Lower leg skin (tissue), 4 donors: ENCODE data around the gene WWOX. TPM values are rescaled to one million over a fixed set of nuclear protein-coding genes. Genes with fewer than 3 reads are reported as not detected.

Source experiments
- DNase-seq, 2 donors: peaks; one replicate each; pipeline ENCODE4 v3.0.0-alpha.2; 2019; ENCODE audit warnings: low spot score in 2 of 2
- H3K4me3 ChIP-seq: fragments of 200-600 bp; sonication (generic); 2 replicates; pipeline ENCODE4 v1.5.1; 2017; ENCODE audit warnings: mild to moderate bottlenecking, low read depth; ENCODE audit not compliant: poor library complexity, severe bottlenecking
- POLR2A ChIP-seq, 2 donors: fragments of 450-650 bp; IDR thresholded peaks; one replicate each; pipeline ENCODE4 v1.6.1; 2016 to 2017; ENCODE audit warnings: antibody characterized with exemption in 2 of 2, mild to moderate bottlenecking in 1 of 2, moderate library complexity in 1 of 2
- WGBS, 2 donors: methylation state at CpG; one replicate each; pipeline ENCODE4 v1.1.5; 2018; 5-methylcytosine and 5-hydroxymethylcytosine counted together
- intact Hi-C: fragments of 100-400 bp; cut with DNase I; formaldehyde crosslinking; loops from one replicate; pipeline ENCODE4 v1.15.0; 2023; ENCODE audit warnings: low total_unique reads
- total RNA-seq, 4 donors: library from RNA; depleted of rRNA; stranded (reverse); fragments of >200 nt; gene quantifications; one replicate each; pipeline ENCODE4 v1.1.0, GENCODE V29; 2016
- TF ChIP-seq, protein P1 (sequence below), 3 donors: fragments of 450-650 bp; IDR thresholded peaks; one replicate each; pipeline ENCODE4 v1.5.1; 2016; ENCODE audit warnings: antibody characterized with exemption in 3 of 3, mild to moderate bottlenecking in 3 of 3, moderate library complexity in 2 of 3

The WWOX gene
- total RNA-seq, 4 donors from 2014 or later: 21.0 to 82.7 (median 36.1) TPM

- DNase-seq: no peak
- H3K4me3 ChIP-seq: no peak overlapping the region
- intact Hi-C loops: no loop called here
- WGBS, 2 donors: 90 to 93% methylated on average over 4 of the region's 4 CpGs
- no peak for TF ChIP-seq POLR2A (IDR thresholded peaks at IDR 0.05)
- TF ChIP-seq, protein P1, sequence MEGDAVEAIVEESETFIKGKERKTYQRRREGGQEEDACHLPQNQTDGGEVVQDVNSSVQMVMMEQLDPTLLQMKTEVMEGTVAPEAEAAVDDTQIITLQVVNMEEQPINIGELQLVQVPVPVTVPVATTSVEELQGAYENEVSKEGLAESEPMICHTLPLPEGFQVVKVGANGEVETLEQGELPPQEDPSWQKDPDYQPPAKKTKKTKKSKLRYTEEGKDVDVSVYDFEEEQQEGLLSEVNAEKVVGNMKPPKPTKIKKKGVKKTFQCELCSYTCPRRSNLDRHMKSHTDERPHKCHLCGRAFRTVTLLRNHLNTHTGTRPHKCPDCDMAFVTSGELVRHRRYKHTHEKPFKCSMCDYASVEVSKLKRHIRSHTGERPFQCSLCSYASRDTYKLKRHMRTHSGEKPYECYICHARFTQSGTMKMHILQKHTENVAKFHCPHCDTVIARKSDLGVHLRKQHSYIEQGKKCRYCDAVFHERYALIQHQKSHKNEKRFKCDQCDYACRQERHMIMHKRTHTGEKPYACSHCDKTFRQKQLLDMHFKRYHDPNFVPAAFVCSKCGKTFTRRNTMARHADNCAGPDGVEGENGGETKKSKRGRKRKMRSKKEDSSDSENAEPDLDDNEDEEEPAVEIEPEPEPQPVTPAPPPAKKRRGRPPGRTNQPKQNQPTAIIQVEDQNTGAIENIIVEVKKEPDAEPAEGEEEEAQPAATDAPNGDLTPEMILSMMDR (IDR thresholded peaks at IDR 0.05): no peak
These were observed 30.7 kb downstream of the WWOX start for GRCh38 chr16:78130083-78130608.

- TF ChIP-seq POLR2A (IDR thresholded peaks at IDR 0.05): no peak
- TF ChIP-seq, protein P1 (IDR thresholded peaks at IDR 0.05): no peak
- 87 to 90% methylated on average over 5 of the region's 5 CpGs for WGBS, 2 donors
- H3K4me3 ChIP-seq: no peak overlapping the region
- intact Hi-C loops: no loop called here
- no peak for DNase-seq
These were observed 31.5 kb downstream of the WWOX start for GRCh38 chr16:78130950-78131349.

DNA sequence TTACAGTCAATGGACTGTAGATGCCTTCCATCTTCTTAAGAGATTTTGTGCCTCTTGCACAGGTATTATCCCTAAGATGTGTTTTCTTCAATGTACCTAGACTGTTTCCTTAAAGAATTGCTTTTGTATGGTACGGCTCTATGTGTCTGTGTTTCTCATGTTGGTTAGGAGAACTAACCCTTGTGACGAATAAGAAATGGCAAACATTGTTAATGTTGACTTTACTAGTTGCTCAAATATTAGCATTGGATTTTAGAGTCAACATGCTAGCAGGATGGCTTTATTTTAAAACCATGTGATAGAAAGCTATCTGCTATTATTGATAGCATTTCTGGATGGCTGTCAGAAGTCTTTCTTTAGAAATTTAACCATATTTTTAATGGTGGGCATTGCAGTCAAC lies 34.5 kb downstream of the WWOX start:
- TF ChIP-seq POLR2A (IDR thresholded peaks at IDR 0.05): no peak
- TF ChIP-seq, protein P1 (IDR thresholded peaks at IDR 0.05): no peak
- WGBS, 2 donors: 95 to 96% methylated on average over 2 of the region's 2 CpGs
- DNase-seq: no peak
- intact Hi-C loops: no loop called here
- no peak overlapping the region for H3K4me3 ChIP-seq

DNA sequence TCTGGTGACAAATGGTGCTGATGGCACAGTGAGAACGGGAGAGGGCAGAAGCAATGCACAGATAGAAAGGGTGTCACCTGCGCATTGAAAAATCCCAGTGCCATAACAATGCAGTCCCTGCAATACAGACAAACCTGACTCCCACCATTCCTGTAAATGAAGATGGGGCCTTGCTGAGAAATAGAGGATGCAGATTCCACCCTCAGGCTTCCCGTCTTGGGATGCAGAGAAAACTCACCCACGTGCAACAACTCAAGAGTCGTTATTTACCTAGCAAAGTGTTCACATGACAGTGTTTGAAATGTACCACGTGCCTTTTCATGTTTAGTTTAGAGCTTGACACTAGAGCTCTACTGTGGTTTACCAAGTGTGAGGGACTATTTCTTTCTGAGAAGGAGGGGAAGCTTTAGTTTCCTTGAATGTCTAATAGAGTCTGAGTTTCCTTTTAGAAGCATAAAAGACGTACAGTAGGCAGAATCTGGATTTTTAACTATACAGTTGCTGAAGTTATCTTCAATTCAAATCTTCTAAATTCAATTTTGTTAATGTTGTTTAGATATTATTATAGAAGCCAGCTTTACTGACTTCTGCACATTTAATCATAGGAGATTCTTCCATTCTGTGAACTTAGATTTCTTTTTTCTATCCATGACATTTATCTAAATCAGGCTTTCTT lies 35.6 kb downstream of the WWOX start:
- TF ChIP-seq POLR2A (IDR thresholded peaks at IDR 0.05): no peak
- TF ChIP-seq, protein P1 (IDR thresholded peaks at IDR 0.05): no peak
- intact Hi-C loops: no loop called here
- 84 to 87% methylated on average over 7 of the region's 7 CpGs for WGBS, 2 donors
- DNase-seq: no peak
- no peak overlapping the region for H3K4me3 ChIP-seq

- DNase-seq: no peak
- intact Hi-C loops: no loop called here
- H3K4me3 ChIP-seq: no peak overlapping the region
- no peak for TF ChIP-seq POLR2A (IDR thresholded peaks at IDR 0.05)
- TF ChIP-seq, protein P1 (IDR thresholded peaks at IDR 0.05): no peak
- 96 to 97% methylated on average over 11 of the region's 11 CpGs for WGBS, 2 donors
These were observed 37.7 kb downstream of the WWOX start for GRCh38 chr16:78137179-78137578.
